Activated T-cell treated with anti-CD3 and anti-CD28 coated beads, Interleukin-2, amount 50 U/mL, for 4 hours (primary cell): ENCODE data around the gene CLPSL1. TPM values are rescaled to one million over a fixed set of nuclear protein-coding genes. Genes with fewer than 3 reads are reported as not detected.
A peak's percentile ranks its signal among the peaks of the same experiment; 100 is the strongest.

Experiments
- ATAC-seq, 2 donors: fragments of 200-7000 bp; cut with Tn5 transposase; one replicate each; pipeline ENCODE4 v1.10.0; 2021
- DNase-seq: peaks from one replicate; pipeline ENCODE4 v3.0.0-alpha.2; 2020
- H3K27me3 Mint-ChIP-seq: one replicate; pipeline ENCODE4 v1.8.0; 2021; ENCODE audit warnings: low read depth, mixed read lengths
- H3K36me3 Mint-ChIP-seq: one replicate; pipeline ENCODE4 v1.8.0; 2022; ENCODE audit warnings: mixed read lengths; ENCODE audit not compliant: insufficient read depth
- H3K4me1 Mint-ChIP-seq: one replicate; pipeline ENCODE4 v1.8.0; 2021; ENCODE audit warnings: low read depth, mixed read lengths
- H3K4me3 Mint-ChIP-seq: one replicate; pipeline ENCODE4 v1.8.0; 2021; ENCODE audit warnings: mild to moderate bottlenecking, moderate library complexity, mixed read lengths
- H3K9me3 Mint-ChIP-seq: one replicate; pipeline ENCODE4 v1.8.0; 2021; ENCODE audit warnings: mixed read lengths
- total RNA-seq, 3 donors: library from RNA; stranded (reverse); gene quantifications; one replicate each; pipeline ENCODE4 v1.2.1, GENCODE V29; 2021

Gene CLPSL1
- total RNA-seq, 3 donors from 2014 or later, result not detected

GRCh38 chr6:35797837-35798526 lies 17.2 kb downstream of the CLPSL1 start:
- Mint-ChIP-seq H3K4me3 (no peak overlapping the region), H3K4me1 (no peaks in the 10 kb centered on the region), H3K27me3 (peaks cover 4% of the 10 kb centered on the region), H3K36me3 (no peaks in the 10 kb centered on the region), H3K9me3 (no peaks in the 10 kb centered on the region)
- ATAC-seq (no peak), DNase-seq (no peak)

- peaks cover 4% of the 10 kb centered on the region for H3K27me3 Mint-ChIP-seq
- no peaks in the 10 kb centered on the region for H3K9me3 Mint-ChIP-seq
- H3K4me1 Mint-ChIP-seq, result no peaks in the 10 kb centered on the region
- ATAC-seq, result no peak
- no peaks in the 10 kb centered on the region for H3K36me3 Mint-ChIP-seq
- no peak for DNase-seq
- no peak overlapping the region for H3K4me3 Mint-ChIP-seq
Observed at GRCh38 chr6:35798706-35799105, 17.9 kb downstream of the CLPSL1 start.

GRCh38 chr6:35801148-35801547 lies 20.3 kb downstream of the CLPSL1 start:
- no peak for DNase-seq
- Mint-ChIP-seq H3K9me3 (no peaks in the 10 kb centered on the region), H3K27me3 (peaks cover 13% of the 10 kb centered on the region), H3K4me1 (peaks cover 3% of the 10 kb centered on the region), H3K4me3 (no peak overlapping the region), H3K36me3 (no peaks in the 10 kb centered on the region)
- ATAC-seq, result no peak

- H3K27me3 Mint-ChIP-seq, result peaks cover 32% of the 10 kb centered on the region
- no peaks in the 10 kb centered on the region for H3K9me3 Mint-ChIP-seq
- ATAC-seq (peak; percentile 82 to 83), DNase-seq (peak; percentile 23)
- peaks cover 3% of the 10 kb centered on the region for H3K4me1 Mint-ChIP-seq
- H3K36me3 Mint-ChIP-seq, result no peaks in the 10 kb centered on the region
- H3K4me3 Mint-ChIP-seq, result no peak within 1 kb of the TSS
Observed at GRCh38 chr6:35804996-35805736, 24.3 kb downstream of the CLPSL1 start, which contains the start of gene LHFPL5. Gene LHFPL5 (plus strand): TSS chr6:35805352. CDS start chr6:35805671, 319 bp downstream.

- H3K36me3 Mint-ChIP-seq, result no peaks in the 10 kb centered on the region
- H3K4me1 Mint-ChIP-seq, result peaks cover 3% of the 10 kb centered on the region
- no peaks in the 10 kb centered on the region for H3K9me3 Mint-ChIP-seq
- ATAC-seq (no peak), DNase-seq (no peak)
- H3K27me3 Mint-ChIP-seq, result peaks cover 32% of the 10 kb centered on the region
- H3K4me3 Mint-ChIP-seq, result no peak overlapping the region
Observed at GRCh38 chr6:35808688-35809087, 27.9 kb downstream of the CLPSL1 start.

GRCh38 chr6:35809809-35810208 lies 29.0 kb downstream of the CLPSL1 start:
- Mint-ChIP-seq H3K27me3 (peaks cover 33% of the 10 kb centered on the region), H3K4me3 (no peak overlapping the region), H3K36me3 (no peaks in the 10 kb centered on the region), H3K4me1 (peaks cover 2% of the 10 kb centered on the region), H3K9me3 (no peaks in the 10 kb centered on the region)
- DNase-seq (no peak), ATAC-seq (no peak)

- DNase-seq (no peak), ATAC-seq (peak in 1 of 2 donors; percentile 35)
- H3K27me3 Mint-ChIP-seq, result peaks cover 24% of the 10 kb centered on the region
- H3K4me3 Mint-ChIP-seq, result no peak overlapping the region
- peaks cover 4% of the 10 kb centered on the region for H3K36me3 Mint-ChIP-seq
- no peaks in the 10 kb centered on the region for H3K4me1 Mint-ChIP-seq
- no peaks in the 10 kb centered on the region for H3K9me3 Mint-ChIP-seq
Observed at GRCh38 chr6:35810971-35811698, 30.3 kb downstream of the CLPSL1 start.

GRCh38 chr6:35811699-35811995 lies 30.8 kb downstream of the CLPSL1 start:
- DNase-seq (no peak), ATAC-seq (no peak)
- no peaks in the 10 kb centered on the region for H3K4me1 Mint-ChIP-seq
- peaks cover 19% of the 10 kb centered on the region for H3K27me3 Mint-ChIP-seq
- no peaks in the 10 kb centered on the region for H3K9me3 Mint-ChIP-seq
- peaks cover 4% of the 10 kb centered on the region for H3K36me3 Mint-ChIP-seq
- no peak overlapping the region for H3K4me3 Mint-ChIP-seq

- peaks cover 4% of the 10 kb centered on the region for H3K36me3 Mint-ChIP-seq
- no peaks in the 10 kb centered on the region for H3K4me1 Mint-ChIP-seq
- H3K9me3 Mint-ChIP-seq, result peaks cover 3% of the 10 kb centered on the region
- peaks cover 9% of the 10 kb centered on the region for H3K27me3 Mint-ChIP-seq
- no peak overlapping the region for H3K4me3 Mint-ChIP-seq
- DNase-seq (no peak), ATAC-seq (no peak)
Observed at GRCh38 chr6:35817515-35817914, 36.7 kb downstream of the CLPSL1 start.

GRCh38 chr6:35823601-35824000 lies 42.8 kb downstream of the CLPSL1 start:
- Mint-ChIP-seq H3K36me3 (no peaks in the 10 kb centered on the region), H3K9me3 (no peaks in the 10 kb centered on the region), H3K4me1 (no peaks in the 10 kb centered on the region), H3K27me3 (peaks cover 6% of the 10 kb centered on the region), H3K4me3 (no peak overlapping the region)
- DNase-seq (no peak), ATAC-seq (no peak)

GRCh38 chr6:35824552-35825192 lies 43.9 kb downstream of the CLPSL1 start:
- ATAC-seq, result no peak
- no peaks in the 10 kb centered on the region for H3K9me3 Mint-ChIP-seq
- DNase-seq, result no peak
- peaks cover 2% of the 10 kb centered on the region for H3K27me3 Mint-ChIP-seq
- H3K36me3 Mint-ChIP-seq, result no peaks in the 10 kb centered on the region
- H3K4me1 Mint-ChIP-seq, result no peaks in the 10 kb centered on the region
- H3K4me3 Mint-ChIP-seq, result no peak overlapping the region

GRCh38 chr6:35829306-35829705 lies 48.5 kb downstream of the CLPSL1 start:
- Mint-ChIP-seq H3K4me3 (no peak overlapping the region), H3K27me3 (no peaks in the 10 kb centered on the region), H3K36me3 (peaks cover 14% of the 10 kb centered on the region), H3K4me1 (no peaks in the 10 kb centered on the region), H3K9me3 (no peaks in the 10 kb centered on the region)
- ATAC-seq (no peak), DNase-seq (no peak)

- ATAC-seq (no peak), DNase-seq (no peak)
- Mint-ChIP-seq H3K27me3 (no peaks in the 10 kb centered on the region), H3K9me3 (no peaks in the 10 kb centered on the region), H3K36me3 (peaks cover 26% of the 10 kb centered on the region), H3K4me3 (no peak overlapping the region), H3K4me1 (no peaks in the 10 kb centered on the region)
Observed at GRCh38 chr6:35831257-35832007, 50.6 kb downstream of the CLPSL1 start.

- H3K4me1 Mint-ChIP-seq, result no peaks in the 10 kb centered on the region
- H3K27me3 Mint-ChIP-seq, result no peaks in the 10 kb centered on the region
- DNase-seq, result no peak
- H3K36me3 Mint-ChIP-seq, result peaks cover 37% of the 10 kb centered on the region
- no peak for ATAC-seq
- no peak overlapping the region for H3K4me3 Mint-ChIP-seq
- no peaks in the 10 kb centered on the region for H3K9me3 Mint-ChIP-seq
Observed at GRCh38 chr6:35833536-35833935, 52.7 kb downstream of the CLPSL1 start.
